ENCODE data around the gene NCAPG2.

DNA sequence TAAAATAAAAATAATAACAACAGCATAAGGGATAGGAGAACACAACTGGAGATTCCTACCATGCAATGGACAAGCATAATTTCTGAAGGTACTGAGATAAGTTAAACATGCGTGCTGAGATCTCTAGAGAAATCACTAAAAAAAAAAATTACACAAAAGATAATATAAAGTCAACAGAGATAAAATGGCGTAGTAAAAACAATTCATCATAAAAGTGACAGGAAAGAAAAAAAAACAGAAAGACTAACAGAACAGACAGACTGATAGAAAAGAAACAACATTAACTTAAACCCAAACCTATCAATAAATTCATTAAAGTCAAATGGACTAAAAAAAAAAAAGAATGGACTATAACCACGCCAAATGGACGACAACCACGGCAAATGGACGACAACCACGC is 56.4 kb downstream of the NCAPG2 start:
- TF ChIP-seq FOXM1 (IDR thresholded peaks at IDR 0.05; ENCODE audit: borderline replicate concordance) = no peak
- no peak for TF ChIP-seq BHLHE40 (IDR thresholded peaks at IDR 0.05; ENCODE audit: borderline replicate concordance)
- TF ChIP-seq ZNF384 (IDR thresholded peaks at IDR 0.05) = no peak

Measured in HEK293T (cell line).